MCF 10A (cell line): Measurements from ENCODE around the gene ACTN1. TPM values are rescaled to one million over a fixed set of nuclear protein-coding genes. Genes with fewer than 3 reads are reported as not detected.

Source experiments
- BruUV-seq: library from RNA; stranded (reverse); fragments of 400-500 nt; replicated peaks from 2 replicates; lab custom pipeline; 2021; lab: Mats Ljungman, UMichigan
- CTCF ChIA-PET: fragments of 300-600 bp; sonication (Branson Sonifier 250); formaldehyde crosslinking; extraction: SDS; loops from one replicate; lab custom pipeline; 2021; ENCODE audit warnings: antibody characterized with exemption, inconsistent platforms; lab: Yijun Ruan, JAX
- POLR2A ChIA-PET: fragments of 300-600, 350-650 bp; sonication (Branson Sonifier 250); formaldehyde crosslinking; extraction: SDS; loops from one replicate; lab custom pipeline; 2020; ENCODE audit warnings: antibody characterized with exemption, inconsistent platforms; lab: Yijun Ruan, JAX
- DNase-seq: peaks from one replicate; pipeline ENCODE4 v3.0.0-alpha.2; 2018; ENCODE audit not compliant: unreplicated experiment
- H3K27ac Mint-ChIP-seq: one replicate; pipeline ENCODE4 v1.8.0; 2022; ENCODE audit warnings: mild to moderate bottlenecking, low read depth, mixed read lengths; ENCODE audit not compliant: unreplicated experiment
- H3K27me3 Mint-ChIP-seq: one replicate; pipeline ENCODE4 v1.8.0; 2022; ENCODE audit warnings: mixed read lengths; ENCODE audit not compliant: insufficient read depth, unreplicated experiment
- H3K36me3 Mint-ChIP-seq: one replicate; pipeline ENCODE4 v1.8.0; 2022; ENCODE audit warnings: mild to moderate bottlenecking, moderate library complexity, mixed read lengths; ENCODE audit not compliant: insufficient read depth, unreplicated experiment
- H3K4me1 Mint-ChIP-seq: one replicate; pipeline ENCODE4 v1.8.0; 2022; ENCODE audit warnings: mixed read lengths; ENCODE audit not compliant: insufficient read depth, unreplicated experiment
- H3K4me3 Mint-ChIP-seq: one replicate; pipeline ENCODE4 v1.8.0; 2022; ENCODE audit warnings: mild to moderate bottlenecking, moderate library complexity, mixed read lengths; ENCODE audit not compliant: unreplicated experiment
- H3K9me3 Mint-ChIP-seq: one replicate; pipeline ENCODE4 v1.8.0; 2022; ENCODE audit warnings: mixed read lengths; ENCODE audit not compliant: unreplicated experiment
- CTCF ChIP-seq: fragments of 200-600 bp; IDR thresholded peaks from one replicate; pipeline ENCODE4 v1.8.0; 2022; ENCODE audit warnings: antibody characterized with exemption, mild to moderate bottlenecking; ENCODE audit not compliant: unreplicated experiment
- intact Hi-C: fragments of 100-400 bp; cut with micrococcal nuclease; formaldehyde crosslinking; loops from 2 replicates; pipeline ENCODE4 v1.14.1; 2022
- total RNA-seq: library from RNA; stranded (reverse); gene quantifications from 2 replicates; pipeline ENCODE4 v1.2.3, GENCODE V29; 2022

Gene ACTN1
- total RNA-seq, 1 experiment from 2014 or later = 312 TPM

- Mint-ChIP-seq H3K36me3 (peaks cover 24% of the 10 kb centered on the region), H3K27me3 (no peaks in the 10 kb centered on the region), H3K4me3 (no peak overlapping the region), H3K4me1 (peaks cover 68% of the 10 kb centered on the region), H3K27ac (peak overlapping the region; percentile 87), H3K9me3 (no peaks in the 10 kb centered on the region)
- CTCF ChIA-PET = interaction anchor here (0.5 to 1.0 kb wide), 2 partner anchors 28 to 57 kb away, joined by 3 to 5 read pairs; no protein-coding TSS in a partner anchor
- BruUV-seq = no TSS peak
- no peak for DNase-seq
- POLR2A ChIA-PET = interaction anchor here (0.7 to 1.9 kb wide), 6 partner anchors 8 to 20 kb away, joined by 3 to 6 read pairs (median 4); no protein-coding TSS in a partner anchor
- intact Hi-C loops = no loop called here
- no peak for TF ChIP-seq CTCF
These were observed 9.6 kb downstream of the ACTN1 start for GRCh38 chr14:68969278-68970033.

GRCh38 chr14:68968721-68969120 lies 10.4 kb downstream of the ACTN1 start:
- peaks cover 24% of the 10 kb centered on the region for H3K36me3 Mint-ChIP-seq
- H3K27me3 Mint-ChIP-seq = no peaks in the 10 kb centered on the region
- CTCF ChIA-PET = interaction anchor here (0.7 to 2.6 kb wide), 3 partner anchors 8 to 106 kb away, joined by 3 to 9 read pairs (median 3); no protein-coding TSS in a partner anchor
- POLR2A ChIA-PET = interaction anchor here (1.0 to 1.9 kb wide), 4 partner anchors 9 to 19 kb away, joined by 4 to 6 read pairs (median 5); no protein-coding TSS in a partner anchor
- H3K4me3 Mint-ChIP-seq = no peak overlapping the region
- peak overlapping the region; percentile 57 for H3K27ac Mint-ChIP-seq
- no peak for DNase-seq
- BruUV-seq = no TSS peak
- H3K4me1 Mint-ChIP-seq = peaks cover 66% of the 10 kb centered on the region
- no peak for TF ChIP-seq CTCF
- H3K9me3 Mint-ChIP-seq = no peaks in the 10 kb centered on the region
- intact Hi-C loops = no loop called here

GRCh38 chr14:68968051-68968450 lies 11.1 kb downstream of the ACTN1 start:
- Mint-ChIP-seq H3K27ac (peak overlapping the region; percentile 57), H3K4me3 (no peak overlapping the region), H3K9me3 (no peaks in the 10 kb centered on the region), H3K4me1 (peaks cover 63% of the 10 kb centered on the region), H3K36me3 (peaks cover 23% of the 10 kb centered on the region), H3K27me3 (no peaks in the 10 kb centered on the region)
- POLR2A ChIA-PET = interaction anchor here (1.0 kb wide), 1 partner anchor 10 kb away, joined by 5 read pairs; no protein-coding TSS in a partner anchor
- TF ChIP-seq CTCF = no peak
- intact Hi-C loops = no loop called here
- no TSS peak for BruUV-seq
- CTCF ChIA-PET = interaction anchor here (0.7 to 2.6 kb wide), 4 partner anchors 8 to 105 kb away, joined by 3 to 9 read pairs (median 4); no protein-coding TSS in a partner anchor
- no peak for DNase-seq

DNA sequence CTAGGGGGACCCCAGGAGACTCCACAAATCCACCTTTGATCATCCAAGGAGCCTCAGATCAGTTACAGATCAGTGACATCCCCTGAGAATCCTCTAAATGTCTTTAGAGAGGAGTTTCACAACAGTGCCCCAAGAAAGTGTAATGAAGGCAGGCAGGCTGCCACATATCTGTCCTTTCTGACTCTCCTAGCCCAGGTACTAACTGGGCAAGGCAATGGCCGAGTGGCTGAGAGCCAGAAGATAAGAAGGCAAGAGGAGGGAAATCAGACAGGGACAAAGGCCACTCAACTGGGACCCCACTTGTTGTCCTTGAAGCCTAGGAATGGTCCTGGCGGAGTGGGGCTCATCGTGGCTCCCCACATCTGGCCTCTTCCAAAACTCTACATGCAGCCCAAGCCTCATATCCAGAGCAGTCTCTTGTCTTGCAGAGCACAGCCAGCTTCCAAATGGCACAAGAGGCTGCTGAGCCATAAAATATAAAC lies 11.6 kb downstream of the ACTN1 start:
- H3K4me1 Mint-ChIP-seq = peaks cover 69% of the 10 kb centered on the region
- intact Hi-C loops = no loop called here
- peak overlapping the region; percentile 57 for H3K27ac Mint-ChIP-seq
- no peak for DNase-seq
- no peaks in the 10 kb centered on the region for H3K9me3 Mint-ChIP-seq
- ChIA-PET CTCF (interaction anchor here (0.6 to 2.6 kb wide), 5 partner anchors 8 to 138 kb away, joined by 3 to 9 read pairs (median 3); no protein-coding TSS in a partner anchor), POLR2A (interaction anchor here (1.5 to 3.5 kb wide), 2 partner anchors 8 to 17 kb away, joined by 3 to 25 read pairs; no protein-coding TSS in a partner anchor)
- H3K36me3 Mint-ChIP-seq = peaks cover 19% of the 10 kb centered on the region
- no peak overlapping the region for H3K4me3 Mint-ChIP-seq
- BruUV-seq = no TSS peak
- TF ChIP-seq CTCF = no peak
- H3K27me3 Mint-ChIP-seq = no peaks in the 10 kb centered on the region
